ENCODE measurements around the gene ERP44. TPM values are rescaled to one million over a fixed set of nuclear protein-coding genes. Genes with fewer than 3 reads are reported as not detected.

The ERP44 gene
- total RNA-seq, 4 donors from 2014 or later: 12.1 to 13.3 (median 12.7) TPM

GRCh38 chr9:100052375-100052774 is 46.4 kb downstream of the ERP44 start:
- TF ChIP-seq CTCF (IDR thresholded peaks at IDR 0.05) (no peak), EP300 (IDR thresholded peaks at IDR 0.05) (no peak)
- intact Hi-C loops (cut with DNase I): no loop called here
- H3K4me1 ChIP-seq: no peaks in the 10 kb centered on the region
- no peak overlapping the region for H3K27ac ChIP-seq (replicated peaks in 1 of 4)
- DNase-seq (ENCODE audit: extremely low spot score): no peak
- H3K27me3 ChIP-seq: no peaks in the 10 kb centered on the region
- H3K4me3 ChIP-seq: no peak overlapping the region
- 77% methylated on average over 6 of the region's 6 CpGs for WGBS
- peaks cover 0 to 29% (median 15%) of the 10 kb centered on the region in 4 donors for H3K36me3 ChIP-seq
- H3K9me3 ChIP-seq: no peaks in the 10 kb centered on the region

- H3K4me3 ChIP-seq: no peak overlapping the region
- no peaks in the 10 kb centered on the region for H3K4me1 ChIP-seq
- no peak for TF ChIP-seq CTCF (IDR thresholded peaks at IDR 0.05)
- TF ChIP-seq POLR2A (IDR thresholded peaks at IDR 0.05; ENCODE audit: low read depth): no peak
- no peak for TF ChIP-seq POLR2AphosphoS5 (IDR thresholded peaks at IDR 0.05)
- H3K27ac ChIP-seq (replicated peaks in 1 of 4): no peak overlapping the region
- intact Hi-C loops (cut with DNase I): no loop called here
- no peak for DNase-seq (ENCODE audit: extremely low spot score)
- no peaks in the 10 kb centered on the region for H3K9me3 ChIP-seq
- WGBS: 82% methylated on average over 1 of the region's 1 CpG
- H3K36me3 ChIP-seq: peaks cover 0 to 32% (median 11%) of the 10 kb centered on the region in 4 donors
- no peaks in the 10 kb centered on the region for H3K27me3 ChIP-seq
These were observed 49.2 kb downstream of the ERP44 start for GRCh38 chr9:100049551-100049950.

- no peak for TF ChIP-seq POLR2AphosphoS5 (IDR thresholded peaks at IDR 0.05)
- no peak for TF ChIP-seq EP300 (IDR thresholded peaks at IDR 0.05)
- no peak for TF ChIP-seq POLR2A (IDR thresholded peaks at IDR 0.05; ENCODE audit: low read depth)
- no peak for TF ChIP-seq CTCF (IDR thresholded peaks at IDR 0.05)
- H3K4me3 ChIP-seq: no peak overlapping the region
- peaks cover 0 to 5% (median 0%) of the 10 kb centered on the region in 4 donors for H3K9me3 ChIP-seq
- H3K36me3 ChIP-seq: peaks cover 0 to 6% (median 1%) of the 10 kb centered on the region in 4 donors
- H3K27me3 ChIP-seq: no peaks in the 10 kb centered on the region
- no peak for DNase-seq (ENCODE audit: extremely low spot score)
- intact Hi-C loops (cut with DNase I): no loop called here
- H3K4me1 ChIP-seq: peaks cover 0 to 11% (median 2%) of the 10 kb centered on the region in 4 donors
- no peak overlapping the region for H3K27ac ChIP-seq (replicated peaks in 1 of 4)
- WGBS: 97% methylated on average over 1 of the region's 1 CpG
These were observed 60.3 kb downstream of the ERP44 start for GRCh38 chr9:100038472-100038871.

- Histone ChIP-seq H3K27ac (replicated peaks in 1 of 4) (no peak overlapping the region), H3K9me3 (no peaks in the 10 kb centered on the region), H3K4me3 (no peak overlapping the region), H3K27me3 (no peaks in the 10 kb centered on the region), H3K36me3 (peaks cover 0 to 6% (median 2%) of the 10 kb centered on the region in 4 donors), H3K4me1 (peaks cover 0 to 11% (median 2%) of the 10 kb centered on the region in 4 donors)
- TF ChIP-seq CTCF (IDR thresholded peaks at IDR 0.05): no peak
- no peak for DNase-seq (ENCODE audit: extremely low spot score)
- WGBS: 85% methylated on average over 3 of the region's 3 CpGs
- intact Hi-C loops (cut with DNase I): no loop called here
These were observed 64.8 kb downstream of the ERP44 start for GRCh38 chr9:100033877-100034551.

GRCh38 chr9:100030548-100030947 is 68.3 kb downstream of the ERP44 start:
- intact Hi-C loops (cut with DNase I): no loop called here
- no peak for DNase-seq (ENCODE audit: extremely low spot score)
- H3K4me1 ChIP-seq: peaks cover 0 to 11% (median 2%) of the 10 kb centered on the region in 4 donors
- no peaks in the 10 kb centered on the region for H3K9me3 ChIP-seq
- H3K27me3 ChIP-seq: no peaks in the 10 kb centered on the region
- no peak for TF ChIP-seq EP300 (IDR thresholded peaks at IDR 0.05)
- no peak for TF ChIP-seq POLR2AphosphoS5 (IDR thresholded peaks at IDR 0.05)
- TF ChIP-seq CTCF (IDR thresholded peaks at IDR 0.05): no peak
- no peak for TF ChIP-seq POLR2A (IDR thresholded peaks at IDR 0.05; ENCODE audit: low read depth)
- H3K36me3 ChIP-seq: peaks cover 0 to 3% (median 0%) of the 10 kb centered on the region in 4 donors
- H3K27ac ChIP-seq (replicated peaks in 1 of 4): no peak overlapping the region
- WGBS: 100% methylated on average over 2 of the region's 2 CpGs
- H3K4me3 ChIP-seq: no peak overlapping the region

Measured in esophagus muscularis mucosa (tissue), 4 donors.